WTC11 (cell line): ENCODE measurements around the gene CYYR1. TPM values are rescaled to one million over a fixed set of nuclear protein-coding genes. Genes with fewer than 3 reads are reported as not detected.

Source experiments
- ATAC-seq: fragments of 200-7000 bp; cut with Tn5 transposase; 2 replicates; pipeline ENCODE4 v1.10.0; 2021; ENCODE audit warnings: mild to moderate bottlenecking, moderate library complexity
- CTCF ChIA-PET: fragments of 300-600 bp; sonication (Branson Sonifier 250); formaldehyde crosslinking; loops from one replicate; lab custom pipeline; 2021; ENCODE audit warnings: antibody characterized with exemption; lab: Charles Lee
- POLR2A ChIA-PET: fragments of 350-600 bp; sonication (Branson Sonifier 250); formaldehyde crosslinking; loops from one replicate; lab custom pipeline; 2021; ENCODE audit warnings: antibody characterized with exemption; lab: Charles Lee
- DNase-seq: peaks from one replicate; pipeline ENCODE4 v3.0.0; 2021; ENCODE audit warnings: low spot score
- H3K27ac Mint-ChIP-seq: 2 replicates; pipeline ENCODE4 v1.8.0; 2021; ENCODE audit warnings: mixed read lengths
- H3K27me3 Mint-ChIP-seq: 2 replicates; pipeline ENCODE4 v1.8.0; 2021; ENCODE audit warnings: low read depth, mild to moderate bottlenecking, moderate library complexity, mixed read lengths
- H3K36me3 Mint-ChIP-seq: 2 replicates; pipeline ENCODE4 v1.8.0; 2021; ENCODE audit warnings: mixed read lengths
- H3K4me1 Mint-ChIP-seq: 2 replicates; pipeline ENCODE4 v1.8.0; 2022; ENCODE audit warnings: mixed read lengths
- H3K4me3 Mint-ChIP-seq: 2 replicates; pipeline ENCODE4 v1.8.0; 2021; ENCODE audit warnings: mild to moderate bottlenecking, moderate library complexity, mixed read lengths
- H3K9me3 Mint-ChIP-seq: 2 replicates; pipeline ENCODE4 v1.8.0; 2021; ENCODE audit warnings: mixed read lengths
- ATF1 ChIP-seq: sonication (generic); formaldehyde crosslinking; IDR thresholded peaks from 2 replicates; pipeline ENCODE4 v1.8.1; 2023; ENCODE audit warnings: mild to moderate bottlenecking, moderate library complexity, missing genetic modification reagents
- ELF4 ChIP-seq: sonication (generic); formaldehyde crosslinking; IDR thresholded peaks from 2 replicates; pipeline ENCODE4 v1.8.1; 2022; ENCODE audit warnings: low read depth, mild to moderate bottlenecking, moderate library complexity, missing genetic modification reagents
- FOXK1 ChIP-seq: sonication (generic); formaldehyde crosslinking; IDR thresholded peaks from 2 replicates; pipeline ENCODE4 v1.8.0; 2022; ENCODE audit warnings: mild to moderate bottlenecking, moderate library complexity, missing genetic modification reagents
- FOXP1 ChIP-seq: sonication (generic); formaldehyde crosslinking; IDR thresholded peaks from 2 replicates; pipeline ENCODE4 v1.8.0; 2022; ENCODE audit warnings: missing genetic modification reagents, mild to moderate bottlenecking, moderate library complexity, borderline replicate concordance
- GABPB1 ChIP-seq: sonication (generic); formaldehyde crosslinking; IDR thresholded peaks from 2 replicates; pipeline ENCODE4 v1.8.1; 2023; ENCODE audit warnings: mild to moderate bottlenecking, missing genetic modification reagents
- HMGA2 ChIP-seq: fragments of 250-450 bp; sonication (Bioruptor Pico); IDR thresholded peaks from 2 replicates; pipeline ENCODE4 v1.4.0; 2021; ENCODE audit warnings: mild to moderate bottlenecking, moderate library complexity
- JUN ChIP-seq: sonication (generic); formaldehyde crosslinking; IDR thresholded peaks from 2 replicates; pipeline ENCODE4 v1.8.0; 2023; ENCODE audit warnings: mild to moderate bottlenecking, missing genetic modification reagents
- KAT7 ChIP-seq: sonication (generic); formaldehyde crosslinking; IDR thresholded peaks from 2 replicates; pipeline ENCODE4 v1.8.1; 2023; ENCODE audit warnings: missing genetic modification reagents, mild to moderate bottlenecking, borderline replicate concordance
- MXD4 ChIP-seq: fragments of 250-450 bp; sonication (Bioruptor Pico); IDR thresholded peaks from 2 replicates; pipeline ENCODE4 v1.8.0; 2021; ENCODE audit warnings: mild to moderate bottlenecking, moderate library complexity, borderline replicate concordance
- NR2C2 ChIP-seq: sonication (generic); formaldehyde crosslinking; IDR thresholded peaks from 2 replicates; pipeline ENCODE4 v1.8.0; 2022; ENCODE audit warnings: mild to moderate bottlenecking, missing genetic modification reagents
- NR3C1 ChIP-seq: sonication (generic); formaldehyde crosslinking; conservative IDR thresholded peaks from 2 replicates; pipeline ENCODE4 v1.8.1; 2023; ENCODE audit warnings: low read depth, mild to moderate bottlenecking, missing genetic modification reagents
- RELA ChIP-seq: sonication (generic); formaldehyde crosslinking; IDR thresholded peaks from 2 replicates; pipeline ENCODE4 v1.8.1; 2022; ENCODE audit warnings: missing genetic modification reagents, mild to moderate bottlenecking, borderline replicate concordance
- TP53 ChIP-seq: sonication (generic); formaldehyde crosslinking; IDR thresholded peaks from 2 replicates; pipeline ENCODE4 v1.8.1; 2023; ENCODE audit warnings: mild to moderate bottlenecking, missing genetic modification reagents
- ZNF232 ChIP-seq: sonication (generic); formaldehyde crosslinking; IDR thresholded peaks from 2 replicates; pipeline ENCODE4 v1.8.0; 2022; ENCODE audit warnings: mild to moderate bottlenecking, missing genetic modification reagents
- ZNF263 ChIP-seq: sonication (generic); formaldehyde crosslinking; IDR thresholded peaks from 2 replicates; pipeline ENCODE4 v1.8.1; 2022; ENCODE audit warnings: low read depth, mild to moderate bottlenecking, moderate library complexity, missing genetic modification reagents
- ZNF423 ChIP-seq: fragments of 250-450 bp; sonication (Bioruptor Pico); IDR thresholded peaks from 2 replicates; pipeline ENCODE4 v2.1.2; 2022; ENCODE audit warnings: mild to moderate bottlenecking, moderate library complexity
- total RNA-seq: library from RNA; stranded (reverse); gene quantifications from 3 replicates; pipeline ENCODE4 v1.2.3, GENCODE V29; 2021
- TF ChIP-seq, protein P1 (sequence below): sonication (generic); formaldehyde crosslinking; IDR thresholded peaks from 2 replicates; pipeline ENCODE4 v1.8.1; 2023; ENCODE audit warnings: mild to moderate bottlenecking, missing genetic modification reagents, moderate library complexity
- TF ChIP-seq, protein P2 (sequence below): sonication (generic); formaldehyde crosslinking; IDR thresholded peaks from 2 replicates; pipeline ENCODE4 v1.8.1; 2023; ENCODE audit warnings: mild to moderate bottlenecking, moderate library complexity, missing genetic modification reagents
- TF ChIP-seq, protein P3 (sequence below): sonication (generic); formaldehyde crosslinking; IDR thresholded peaks from 2 replicates; pipeline ENCODE4 v1.8.0; 2023; ENCODE audit warnings: missing genetic modification reagents
- TF ChIP-seq, protein P4 (sequence below): sonication (generic); formaldehyde crosslinking; IDR thresholded peaks from 2 replicates; pipeline ENCODE4 v1.8.1; 2022; ENCODE audit warnings: low read depth, missing genetic modification reagents, borderline replicate concordance
- TF ChIP-seq, protein P5 (sequence below): sonication (generic); formaldehyde crosslinking; conservative IDR thresholded peaks from 2 replicates; pipeline ENCODE4 v1.8.1; 2023; ENCODE audit warnings: mild to moderate bottlenecking, low read depth, missing genetic modification reagents, moderate library complexity
- TF ChIP-seq, protein P6 (sequence below): sonication (generic); formaldehyde crosslinking; IDR thresholded peaks from 2 replicates; pipeline ENCODE4 v1.8.0; 2023; ENCODE audit warnings: missing genetic modification reagents, mild to moderate bottlenecking, borderline replicate concordance

The CYYR1 gene
- total RNA-seq, 1 experiment from 2014 or later: 29.3 TPM

DNA sequence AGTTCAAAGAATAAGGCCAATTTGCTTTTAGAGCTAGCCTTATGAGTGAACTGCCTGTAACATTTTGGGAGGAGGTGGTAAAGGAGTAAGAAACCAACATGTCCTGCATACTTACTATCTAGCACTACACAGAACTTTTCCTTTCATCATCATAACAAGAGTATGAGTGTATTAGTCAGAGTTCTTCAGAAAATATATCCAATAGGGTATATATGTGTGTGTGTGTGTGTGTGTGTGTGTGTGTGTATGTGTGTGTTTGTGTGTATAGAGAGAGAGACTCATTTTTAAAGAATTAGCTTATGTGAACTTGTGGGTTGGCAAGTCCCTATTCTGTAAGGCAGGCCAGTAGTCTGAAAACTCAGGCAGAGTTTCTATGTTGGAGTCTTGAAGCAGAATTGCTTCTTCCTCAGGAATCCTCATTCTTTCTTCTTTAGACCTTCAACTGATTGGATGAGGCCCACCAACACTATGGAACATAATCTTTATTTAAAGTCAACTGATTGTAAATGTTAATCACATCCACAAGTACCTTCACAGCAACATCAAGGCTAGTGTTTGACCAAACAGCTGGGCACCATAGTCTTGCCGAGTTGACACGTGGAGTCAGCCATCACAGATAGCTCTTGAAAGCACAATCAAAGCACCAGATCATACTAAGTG lies 121.9 kb downstream of the CYYR1 start:
- no peaks in the 10 kb centered on the region for H3K27me3 Mint-ChIP-seq
- no peak overlapping the region for H3K27ac Mint-ChIP-seq
- no peaks in the 10 kb centered on the region for H3K36me3 Mint-ChIP-seq
- no peaks in the 10 kb centered on the region for H3K9me3 Mint-ChIP-seq
- ChIA-PET CTCF (interaction anchor here (0.6 kb wide), 1 partner anchor 844 kb away, joined by 3 read pairs; no protein-coding TSS in a partner anchor), POLR2A (no interaction called here)
- H3K4me3 Mint-ChIP-seq: no peak overlapping the region
- DNase-seq (no peak), ATAC-seq (no peak)
- TF ChIP-seq ELF4 (CRISPR knock-in tag) (no peak), ZNF423 (CRISPR knock-in tag) (no peak), ATF1 (CRISPR knock-in tag) (no peak)
- peaks cover 6% of the 10 kb centered on the region for H3K4me1 Mint-ChIP-seq

DNA sequence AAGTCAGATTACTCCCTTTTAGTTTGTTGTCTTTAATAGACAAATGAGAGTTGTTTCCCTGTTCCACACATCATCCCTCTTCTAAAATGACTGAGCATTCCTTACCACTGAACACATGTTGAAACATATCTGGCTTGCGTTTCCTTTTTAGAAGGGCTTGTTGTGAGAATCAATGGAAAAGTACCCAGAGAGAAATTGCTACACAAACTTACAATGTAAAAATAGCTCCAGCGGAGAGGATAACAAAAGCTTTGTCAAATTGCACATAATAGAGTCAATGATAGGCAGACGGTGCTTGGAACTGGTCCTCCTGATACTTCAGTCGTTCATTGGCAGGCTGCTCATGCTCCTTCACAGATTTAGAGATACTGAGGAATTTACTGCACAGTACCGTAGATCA lies 123.9 kb downstream of the CYYR1 start:
- ATAC-seq (no peak), DNase-seq (no peak)
- Mint-ChIP-seq H3K4me3 (no peak overlapping the region), H3K4me1 (peaks cover 6% of the 10 kb centered on the region), H3K36me3 (no peaks in the 10 kb centered on the region), H3K27me3 (no peaks in the 10 kb centered on the region), H3K9me3 (no peaks in the 10 kb centered on the region), H3K27ac (no peak overlapping the region)
- CTCF ChIA-PET: no interaction called here
- POLR2A ChIA-PET: no interaction called here
- no peak for TF ChIP-seq FOXP1 (CRISPR knock-in tag)
- no peak for TF ChIP-seq NR2C2
- TF ChIP-seq, protein P1, sequence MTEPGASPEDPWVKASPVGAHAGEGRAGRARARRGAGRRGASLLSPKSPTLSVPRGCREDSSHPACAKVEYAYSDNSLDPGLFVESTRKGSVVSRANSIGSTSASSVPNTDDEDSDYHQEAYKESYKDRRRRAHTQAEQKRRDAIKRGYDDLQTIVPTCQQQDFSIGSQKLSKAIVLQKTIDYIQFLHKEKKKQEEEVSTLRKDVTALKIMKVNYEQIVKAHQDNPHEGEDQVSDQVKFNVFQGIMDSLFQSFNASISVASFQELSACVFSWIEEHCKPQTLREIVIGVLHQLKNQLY: no peak
- TF ChIP-seq, protein P2, sequence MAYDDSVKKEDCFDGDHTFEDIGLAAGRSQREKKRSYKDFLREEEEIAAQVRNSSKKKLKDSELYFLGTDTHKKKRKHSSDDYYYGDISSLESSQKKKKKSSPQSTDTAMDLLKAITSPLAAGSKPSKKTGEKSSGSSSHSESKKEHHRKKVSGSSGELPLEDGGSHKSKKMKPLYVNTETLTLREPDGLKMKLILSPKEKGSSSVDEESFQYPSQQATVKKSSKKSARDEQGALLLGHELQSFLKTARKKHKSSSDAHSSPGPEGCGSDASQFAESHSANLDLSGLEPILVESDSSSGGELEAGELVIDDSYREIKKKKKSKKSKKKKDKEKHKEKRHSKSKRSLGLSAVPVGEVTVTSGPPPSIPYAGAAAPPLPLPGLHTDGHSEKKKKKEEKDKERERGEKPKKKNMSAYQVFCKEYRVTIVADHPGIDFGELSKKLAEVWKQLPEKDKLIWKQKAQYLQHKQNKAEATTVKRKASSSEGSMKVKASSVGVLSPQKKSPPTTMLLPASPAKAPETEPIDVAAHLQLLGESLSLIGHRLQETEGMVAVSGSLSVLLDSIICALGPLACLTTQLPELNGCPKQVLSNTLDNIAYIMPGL: no peak
- TF ChIP-seq FOXK1 (CRISPR knock-in tag): no peak
- TF ChIP-seq GABPB1: no peak
- TF ChIP-seq, protein P3, sequence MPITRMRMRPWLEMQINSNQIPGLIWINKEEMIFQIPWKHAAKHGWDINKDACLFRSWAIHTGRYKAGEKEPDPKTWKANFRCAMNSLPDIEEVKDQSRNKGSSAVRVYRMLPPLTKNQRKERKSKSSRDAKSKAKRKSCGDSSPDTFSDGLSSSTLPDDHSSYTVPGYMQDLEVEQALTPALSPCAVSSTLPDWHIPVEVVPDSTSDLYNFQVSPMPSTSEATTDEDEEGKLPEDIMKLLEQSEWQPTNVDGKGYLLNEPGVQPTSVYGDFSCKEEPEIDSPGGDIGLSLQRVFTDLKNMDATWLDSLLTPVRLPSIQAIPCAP: no peak
- no peak for TF ChIP-seq NR3C1
- TF ChIP-seq JUN (CRISPR knock-in tag): no peak
- no peak for TF ChIP-seq HMGA2 (CRISPR knock-in tag)
- no peak for TF ChIP-seq TP53 (CRISPR knock-in tag)
- TF ChIP-seq ZNF232 (CRISPR knock-in tag): no peak
- TF ChIP-seq RELA (CRISPR knock-in tag): no peak
- TF ChIP-seq, protein P4, sequence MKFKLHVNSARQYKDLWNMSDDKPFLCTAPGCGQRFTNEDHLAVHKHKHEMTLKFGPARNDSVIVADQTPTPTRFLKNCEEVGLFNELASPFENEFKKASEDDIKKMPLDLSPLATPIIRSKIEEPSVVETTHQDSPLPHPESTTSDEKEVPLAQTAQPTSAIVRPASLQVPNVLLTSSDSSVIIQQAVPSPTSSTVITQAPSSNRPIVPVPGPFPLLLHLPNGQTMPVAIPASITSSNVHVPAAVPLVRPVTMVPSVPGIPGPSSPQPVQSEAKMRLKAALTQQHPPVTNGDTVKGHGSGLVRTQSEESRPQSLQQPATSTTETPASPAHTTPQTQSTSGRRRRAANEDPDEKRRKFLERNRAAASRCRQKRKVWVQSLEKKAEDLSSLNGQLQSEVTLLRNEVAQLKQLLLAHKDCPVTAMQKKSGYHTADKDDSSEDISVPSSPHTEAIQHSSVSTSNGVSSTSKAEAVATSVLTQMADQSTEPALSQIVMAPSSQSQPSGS (CRISPR knock-in tag): no peak
- no peak for TF ChIP-seq KAT7 (CRISPR knock-in tag)
- TF ChIP-seq, protein P5, sequence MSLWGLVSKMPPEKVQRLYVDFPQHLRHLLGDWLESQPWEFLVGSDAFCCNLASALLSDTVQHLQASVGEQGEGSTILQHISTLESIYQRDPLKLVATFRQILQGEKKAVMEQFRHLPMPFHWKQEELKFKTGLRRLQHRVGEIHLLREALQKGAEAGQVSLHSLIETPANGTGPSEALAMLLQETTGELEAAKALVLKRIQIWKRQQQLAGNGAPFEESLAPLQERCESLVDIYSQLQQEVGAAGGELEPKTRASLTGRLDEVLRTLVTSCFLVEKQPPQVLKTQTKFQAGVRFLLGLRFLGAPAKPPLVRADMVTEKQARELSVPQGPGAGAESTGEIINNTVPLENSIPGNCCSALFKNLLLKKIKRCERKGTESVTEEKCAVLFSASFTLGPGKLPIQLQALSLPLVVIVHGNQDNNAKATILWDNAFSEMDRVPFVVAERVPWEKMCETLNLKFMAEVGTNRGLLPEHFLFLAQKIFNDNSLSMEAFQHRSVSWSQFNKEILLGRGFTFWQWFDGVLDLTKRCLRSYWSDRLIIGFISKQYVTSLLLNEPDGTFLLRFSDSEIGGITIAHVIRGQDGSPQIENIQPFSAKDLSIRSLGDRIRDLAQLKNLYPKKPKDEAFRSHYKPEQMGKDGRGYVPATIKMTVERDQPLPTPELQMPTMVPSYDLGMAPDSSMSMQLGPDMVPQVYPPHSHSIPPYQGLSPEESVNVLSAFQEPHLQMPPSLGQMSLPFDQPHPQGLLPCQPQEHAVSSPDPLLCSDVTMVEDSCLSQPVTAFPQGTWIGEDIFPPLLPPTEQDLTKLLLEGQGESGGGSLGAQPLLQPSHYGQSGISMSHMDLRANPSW: no peak
- no peak for TF ChIP-seq ZNF263 (CRISPR knock-in tag)
- TF ChIP-seq, protein P6, sequence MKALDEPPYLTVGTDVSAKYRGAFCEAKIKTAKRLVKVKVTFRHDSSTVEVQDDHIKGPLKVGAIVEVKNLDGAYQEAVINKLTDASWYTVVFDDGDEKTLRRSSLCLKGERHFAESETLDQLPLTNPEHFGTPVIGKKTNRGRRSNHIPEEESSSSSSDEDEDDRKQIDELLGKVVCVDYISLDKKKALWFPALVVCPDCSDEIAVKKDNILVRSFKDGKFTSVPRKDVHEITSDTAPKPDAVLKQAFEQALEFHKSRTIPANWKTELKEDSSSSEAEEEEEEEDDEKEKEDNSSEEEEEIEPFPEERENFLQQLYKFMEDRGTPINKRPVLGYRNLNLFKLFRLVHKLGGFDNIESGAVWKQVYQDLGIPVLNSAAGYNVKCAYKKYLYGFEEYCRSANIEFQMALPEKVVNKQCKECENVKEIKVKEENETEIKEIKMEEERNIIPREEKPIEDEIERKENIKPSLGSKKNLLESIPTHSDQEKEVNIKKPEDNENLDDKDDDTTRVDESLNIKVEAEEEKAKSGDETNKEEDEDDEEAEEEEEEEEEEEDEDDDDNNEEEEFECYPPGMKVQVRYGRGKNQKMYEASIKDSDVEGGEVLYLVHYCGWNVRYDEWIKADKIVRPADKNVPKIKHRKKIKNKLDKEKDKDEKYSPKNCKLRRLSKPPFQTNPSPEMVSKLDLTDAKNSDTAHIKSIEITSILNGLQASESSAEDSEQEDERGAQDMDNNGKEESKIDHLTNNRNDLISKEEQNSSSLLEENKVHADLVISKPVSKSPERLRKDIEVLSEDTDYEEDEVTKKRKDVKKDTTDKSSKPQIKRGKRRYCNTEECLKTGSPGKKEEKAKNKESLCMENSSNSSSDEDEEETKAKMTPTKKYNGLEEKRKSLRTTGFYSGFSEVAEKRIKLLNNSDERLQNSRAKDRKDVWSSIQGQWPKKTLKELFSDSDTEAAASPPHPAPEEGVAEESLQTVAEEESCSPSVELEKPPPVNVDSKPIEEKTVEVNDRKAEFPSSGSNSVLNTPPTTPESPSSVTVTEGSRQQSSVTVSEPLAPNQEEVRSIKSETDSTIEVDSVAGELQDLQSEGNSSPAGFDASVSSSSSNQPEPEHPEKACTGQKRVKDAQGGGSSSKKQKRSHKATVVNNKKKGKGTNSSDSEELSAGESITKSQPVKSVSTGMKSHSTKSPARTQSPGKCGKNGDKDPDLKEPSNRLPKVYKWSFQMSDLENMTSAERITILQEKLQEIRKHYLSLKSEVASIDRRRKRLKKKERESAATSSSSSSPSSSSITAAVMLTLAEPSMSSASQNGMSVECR: no peak
- no peak for TF ChIP-seq MXD4 (CRISPR knock-in tag)
